Hepatocyte (in vitro differentiated cells): ENCODE measurements around the gene SPATA31D4. TPM values are rescaled to one million over a fixed set of nuclear protein-coding genes. Genes with fewer than 3 reads are reported as not detected.

Experiments used
- DNase-seq: peaks from one replicate; pipeline ENCODE4 v3.0.0-alpha.2; 2016; ENCODE audit warnings: low spot score
- H2AFZ ChIP-seq: fragments of 200-600 bp; sonication (generic); 2 replicates; pipeline ENCODE4 v1.6.0; 2016; ENCODE audit warnings: antibody characterized with exemption, mild to moderate bottlenecking
- H3K27ac ChIP-seq: fragments of 200-600 bp; sonication (generic); 2 replicates; pipeline ENCODE4 v1.5.1; 2016; ENCODE audit warnings: mild to moderate bottlenecking
- H3K27me3 ChIP-seq: fragments of 200-600 bp; sonication (generic); 2 replicates; pipeline ENCODE4 v1.6.1; 2016
- H3K36me3 ChIP-seq: fragments of 200-600 bp; sonication (generic); replicated peaks from 2 replicates; pipeline ENCODE4 v1.5.1; 2016; ENCODE audit warnings: low read depth; ENCODE audit not compliant: insufficient read depth
- H3K4me1 ChIP-seq: fragments of 200-600 bp; sonication (generic); 2 replicates; pipeline ENCODE4 v1.5.1; 2016; ENCODE audit warnings: mild to moderate bottlenecking, moderate library complexity; ENCODE audit not compliant: insufficient read depth
- H3K4me2 ChIP-seq: fragments of 200-600 bp; sonication (generic); 2 replicates; pipeline ENCODE4 v1.6.0; 2016
- H3K4me3 ChIP-seq: fragments of 200-600 bp; sonication (generic); 2 replicates; pipeline ENCODE4 v1.5.1; 2016; ENCODE audit warnings: mild to moderate bottlenecking
- H3K79me2 ChIP-seq: fragments of 200-600 bp; sonication (generic); 2 replicates; pipeline ENCODE4 v1.6.0; 2017; ENCODE audit warnings: mild to moderate bottlenecking
- H3K9me2 ChIP-seq: fragments of 200-600 bp; sonication (generic); replicated peaks from 2 replicates; pipeline ENCODE4 v1.6.0; 2017; ENCODE audit warnings: mild to moderate bottlenecking; ENCODE audit not compliant: insufficient read depth
- H3K9me3 ChIP-seq: fragments of 200-600 bp; sonication (generic); 2 replicates; pipeline ENCODE4 v1.5.1; 2016; ENCODE audit warnings: low read depth, mild to moderate bottlenecking
- H4K20me1 ChIP-seq: fragments of 200-600 bp; sonication (generic); 2 replicates; pipeline ENCODE4 v1.6.0; 2016; ENCODE audit warnings: mild to moderate bottlenecking; ENCODE audit not compliant: insufficient read depth, poor library complexity, severe bottlenecking
- CTCF ChIP-seq: fragments of 200-600 bp; sonication (generic); IDR thresholded peaks from 2 replicates; pipeline ENCODE4 v1.5.1; 2016; ENCODE audit warnings: antibody characterized with exemption, mild to moderate bottlenecking; ENCODE audit not compliant: poor library complexity
- EZH2 ChIP-seq: fragments of 200-600 bp; sonication (generic); IDR thresholded peaks from 2 replicates; pipeline ENCODE4 v1.6.1; 2016; ENCODE audit warnings: antibody characterized with exemption, mild to moderate bottlenecking, borderline replicate concordance
- EZH2phosphoT487 ChIP-seq: fragments of 200-600 bp; sonication (generic); IDR thresholded peaks from one replicate; pipeline ENCODE4 v1.6.1; 2018; ENCODE audit warnings: antibody characterized with exemption, mild to moderate bottlenecking, low read depth, moderate library complexity; ENCODE audit not compliant: unreplicated experiment, severe bottlenecking
- WGBS: methylation state at CpG from one replicate; pipeline ENCODE4 v1.1.6; 2016; ENCODE audit warnings: low lambda C conversion rate; ENCODE audit errors: missing lambda C conversion rate; 5-methylcytosine and 5-hydroxymethylcytosine counted together
- polyA plus RNA-seq: library from polyadenylated mRNA; unstranded; fragments of >200 nt; fragmentation: Nextera tagmentation; extraction: Ambion mirVana; gene quantifications from 2 replicates; pipeline ENCODE4 v1.2.1, GENCODE V29; 2016
- total RNA-seq: library from RNA; depleted of rRNA; stranded (reverse); fragments of >200 nt; gene quantifications from 2 replicates; pipeline ENCODE4 v1.2.3, GENCODE V29; 2014

Gene SPATA31D4
- total and polyA plus RNA-seq, 2 experiments from 2014 or later = not detected

- Histone ChIP-seq H3K4me3 (no peak overlapping the region), H3K9me3 (no peaks in the 10 kb centered on the region), H3K27me3 (no peaks in the 10 kb centered on the region), H2AFZ (no peak overlapping the region), H3K4me1 (no peaks in the 10 kb centered on the region), H3K27ac (no peak overlapping the region), H3K4me2 (no peak overlapping the region), H3K36me3 (no peaks in the 10 kb centered on the region), H3K79me2 (no peaks in the 10 kb centered on the region), H3K9me2 (no peaks in the 10 kb centered on the region), H4K20me1 (no peaks in the 10 kb centered on the region)
- TF ChIP-seq EZH2phosphoT487 = no peak
- no peak for TF ChIP-seq CTCF
- TF ChIP-seq EZH2 = no peak
- DNase-seq = no peak
- WGBS = 84% methylated on average over 2 of the region's 2 CpGs
Measured at GRCh38 chr9:81902196-81902595, 26.0 kb upstream of the SPATA31D4 start.

GRCh38 chr9:81902626-81903025, 25.6 kb upstream of the SPATA31D4 start:
- no peaks in the 10 kb centered on the region for H4K20me1 ChIP-seq
- peak overlapping the region; percentile 35 for H3K27ac ChIP-seq
- H3K4me2 ChIP-seq = no peak overlapping the region
- TF ChIP-seq CTCF = no peak
- TF ChIP-seq EZH2 = no peak
- no peak for TF ChIP-seq EZH2phosphoT487
- DNase-seq = peak; percentile 19
- H3K79me2 ChIP-seq = no peaks in the 10 kb centered on the region
- H3K4me1 ChIP-seq = no peaks in the 10 kb centered on the region
- no peaks in the 10 kb centered on the region for H3K9me2 ChIP-seq
- no peak overlapping the region for H3K4me3 ChIP-seq
- no peaks in the 10 kb centered on the region for H3K27me3 ChIP-seq
- H2AFZ ChIP-seq = no peak overlapping the region
- WGBS = 57% methylated on average over 3 of the region's 3 CpGs
- H3K36me3 ChIP-seq = no peaks in the 10 kb centered on the region
- H3K9me3 ChIP-seq = no peaks in the 10 kb centered on the region

- no peak overlapping the region for H2AFZ ChIP-seq
Measured at GRCh38 chr9:81906671-81907070, 21.6 kb upstream of the SPATA31D4 start.

More at GRCh38 chr9:81906671-81907070, 21.6 kb upstream of the SPATA31D4 start:
- 88% methylated on average over 3 of the region's 3 CpGs for WGBS
- Histone ChIP-seq H3K79me2 (no peaks in the 10 kb centered on the region), H3K9me3 (no peaks in the 10 kb centered on the region), H3K27ac (no peak overlapping the region), H3K4me2 (no peak overlapping the region), H4K20me1 (no peaks in the 10 kb centered on the region), H3K4me1 (no peaks in the 10 kb centered on the region), H3K27me3 (no peaks in the 10 kb centered on the region), H3K9me2 (no peaks in the 10 kb centered on the region), H3K4me3 (no peak overlapping the region), H3K36me3 (no peaks in the 10 kb centered on the region)
- no peak for TF ChIP-seq EZH2
- TF ChIP-seq EZH2phosphoT487 = no peak
- no peak for TF ChIP-seq CTCF
- DNase-seq = no peak
